Stimulated activated CD4-positive, alpha-beta T cell treated with anti-CD3 and anti-CD28 coated beads, Interleukin-15, amount 100 ng/mL, for 48 hours (primary cell): ENCODE results near the gene GON4L.
"Not testable (repeated sequence)": the region's sequence is repeated elsewhere in the genome, so short reads cannot be mapped to it uniquely, and the experiment has no call there.

Experiments used
- DNase-seq, 2 donors: peaks; one replicate each; pipeline ENCODE4 v3.0.0-alpha.2; 2020; ENCODE audit warnings: low read depth in 2 of 2

GON4L gene

GRCh38 chr1:155748141-155748540 lies 108.9 kb downstream of the GON4L start:
- DNase-seq: not testable (repeated sequence)

- not testable (repeated sequence) for DNase-seq
These were observed 109.4 kb downstream of the GON4L start for GRCh38 chr1:155747586-155747985.

- peak; percentile 99 for DNase-seq
These were observed 111.5 kb downstream of the GON4L start for GRCh38 chr1:155745284-155746228.

GRCh38 chr1:155744711-155745283 lies 112.2 kb downstream of the GON4L start:
- no peak for DNase-seq

- no peak for DNase-seq
These were observed 115.1 kb downstream of the GON4L start for GRCh38 chr1:155741908-155742307.

GRCh38 chr1:155740995-155741394 lies 116.0 kb downstream of the GON4L start:
- DNase-seq: no peak

- peak in 1 of 2 donors; percentile 10 for DNase-seq
These were observed 127.7 kb downstream of the GON4L start for GRCh38 chr1:155729031-155729898.

GRCh38 chr1:155725142-155725541 lies 131.9 kb downstream of the GON4L start:
- DNase-seq: no peak

GRCh38 chr1:155719703-155720102 lies 137.3 kb downstream of the GON4L start:
- no peak for DNase-seq

GRCh38 chr1:155718524-155719115 lies 138.4 kb downstream of the GON4L start:
- DNase-seq: not testable (repeated sequence)

- DNase-seq: no peak
These were observed 140.0 kb downstream of the GON4L start for GRCh38 chr1:155717041-155717440.

- no peak for DNase-seq
These were observed 141.2 kb downstream of the GON4L start for GRCh38 chr1:155715777-155716176.

- DNase-seq: not testable (repeated sequence)
These were observed 142.0 kb downstream of the GON4L start for GRCh38 chr1:155715056-155715455.

GRCh38 chr1:155713075-155713474 lies 143.9 kb downstream of the GON4L start:
- DNase-seq: no peak

GRCh38 chr1:155712636-155713035 lies 144.4 kb downstream of the GON4L start:
- DNase-seq: not testable (repeated sequence)

GRCh38 chr1:155711457-155711856 lies 145.6 kb downstream of the GON4L start:
- DNase-seq: not testable (repeated sequence)

GRCh38 chr1:155709391-155709790 lies 147.6 kb downstream of the GON4L start:
- no peak for DNase-seq

GRCh38 chr1:155706139-155706538 lies 150.9 kb downstream of the GON4L start:
- DNase-seq: no peak

GRCh38 chr1:155704414-155704813 lies 152.6 kb downstream of the GON4L start:
- DNase-seq: not testable (repeated sequence)

GRCh38 chr1:155703216-155703615 lies 153.8 kb downstream of the GON4L start:
- no peak for DNase-seq

GRCh38 chr1:155701675-155702074 lies 155.3 kb downstream of the GON4L start:
- not testable (repeated sequence) for DNase-seq
